HG03060 (cell line): ENCODE measurements around the gene PSMC6.
A peak's percentile ranks its signal among the peaks of the same experiment; 100 is the strongest.

Experiments used
- ATAC-seq: cut with Tn5 transposase; IDR thresholded peaks from one replicate; pipeline ENCODE4 v1.9.1; 2021; ENCODE audit warnings: low read depth, moderate number of reproducible peaks; ENCODE audit not compliant: unreplicated experiment

PSMC6 gene

DNA sequence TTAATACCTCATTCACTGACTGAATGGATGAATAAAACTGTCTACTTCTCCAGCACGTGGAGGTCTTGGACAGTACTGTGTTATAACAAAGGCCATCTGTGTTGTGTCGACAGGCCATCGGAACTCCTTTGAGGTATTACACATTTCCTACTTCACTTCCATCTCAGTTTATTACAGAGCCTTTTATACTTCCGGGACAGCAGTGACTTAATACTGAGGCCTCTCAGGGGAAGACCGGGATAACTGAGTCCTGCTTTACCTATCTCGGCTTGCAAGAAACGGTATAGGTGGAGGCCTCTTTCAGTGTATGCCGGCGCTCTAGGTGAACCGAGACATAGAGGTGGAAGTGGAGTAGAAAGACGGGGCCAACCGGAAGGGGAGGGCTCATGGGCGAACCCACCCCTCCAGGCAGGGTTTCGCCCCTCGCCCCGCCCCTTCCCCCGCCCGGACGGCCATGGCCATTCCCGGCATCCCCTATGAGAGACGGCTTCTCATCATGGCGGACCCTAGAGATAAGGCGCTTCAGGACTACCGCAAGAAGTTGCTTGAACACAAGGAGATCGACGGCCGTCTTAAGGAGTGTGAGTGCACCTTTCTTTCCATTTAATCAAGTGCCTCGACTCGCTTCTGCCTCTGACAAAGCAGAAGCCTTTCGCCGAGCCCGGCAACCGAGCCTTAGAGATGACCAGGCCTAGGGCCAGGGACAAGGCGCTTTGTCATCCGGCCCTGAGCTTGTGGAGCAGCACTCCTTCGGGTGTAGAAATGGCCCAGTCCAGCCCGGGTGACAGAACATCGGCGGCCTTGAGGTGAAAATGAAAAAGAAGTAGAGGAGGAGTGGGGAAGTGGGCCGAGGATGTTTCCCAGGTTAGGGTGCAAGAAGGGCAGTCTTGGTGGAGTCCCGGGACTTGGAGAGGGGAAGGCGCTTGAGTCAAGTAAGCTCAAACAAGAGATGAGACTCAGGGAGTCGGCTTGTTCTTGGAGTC, at the start of gene PSMC6:
Gene PSMC6 (plus strand): TSS at position 477 of the 983 bp plus-strand sequence. CDS start 20 bp downstream, at position 497.
- peak; percentile 88 for ATAC-seq

DNA sequence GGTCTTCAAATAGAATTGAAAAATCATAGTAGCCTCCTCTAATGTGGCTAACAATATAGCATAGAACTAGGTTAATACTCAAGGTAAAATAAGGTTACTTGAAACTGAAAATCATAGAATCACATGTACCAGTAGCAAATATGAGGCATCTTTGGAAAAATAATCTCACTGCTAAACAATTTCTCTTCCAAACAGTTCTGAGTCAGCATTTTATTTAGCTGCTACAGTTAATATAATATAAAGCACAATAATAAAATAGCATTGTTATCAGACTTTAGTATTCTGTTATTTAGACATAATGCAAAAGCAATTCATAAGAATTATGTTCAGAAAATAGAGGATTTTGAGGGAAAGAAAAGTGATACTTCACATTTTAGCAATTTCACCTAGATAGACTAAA, 46.7 kb upstream of the PSMC6 start:
- no peak for ATAC-seq

DNA sequence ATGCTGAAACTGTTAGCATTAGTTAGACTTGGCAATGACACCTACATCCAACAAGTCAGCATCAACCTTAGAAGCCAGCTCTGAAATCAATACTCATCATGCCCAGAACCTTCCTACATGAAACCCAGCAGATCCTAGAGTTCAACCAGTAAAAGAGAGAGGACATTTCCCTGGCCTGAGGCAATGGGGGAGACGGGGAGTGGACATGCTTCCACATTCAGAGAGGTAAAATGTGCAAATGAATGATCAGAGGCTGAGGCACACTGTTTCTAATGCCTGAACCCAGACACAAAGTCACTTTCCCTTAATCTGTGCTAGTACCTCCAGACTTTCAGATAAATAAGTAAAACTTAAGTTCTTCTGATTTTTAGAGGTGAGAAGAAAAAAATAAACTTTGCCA, 46.2 kb upstream of the PSMC6 start:
- ATAC-seq = no peak

DNA sequence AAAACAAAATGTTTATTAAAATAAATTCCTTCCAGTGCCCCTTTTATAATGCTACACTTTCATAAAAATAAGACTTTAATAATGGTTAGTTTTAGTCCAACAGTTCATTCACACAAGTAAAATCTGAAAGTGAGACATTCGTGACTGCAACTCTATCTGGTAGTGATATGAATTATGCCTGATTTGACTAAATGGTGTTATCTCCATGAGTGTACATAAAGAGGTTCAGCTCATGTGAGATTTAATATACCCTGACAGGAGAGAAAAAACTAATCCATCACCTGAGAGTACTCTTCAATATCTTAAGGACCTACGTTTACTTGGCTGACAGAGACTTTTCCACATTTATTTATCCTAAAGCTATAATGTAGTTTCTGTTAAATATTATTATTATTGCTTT, 45.7 kb upstream of the PSMC6 start:
- no peak for ATAC-seq

DNA sequence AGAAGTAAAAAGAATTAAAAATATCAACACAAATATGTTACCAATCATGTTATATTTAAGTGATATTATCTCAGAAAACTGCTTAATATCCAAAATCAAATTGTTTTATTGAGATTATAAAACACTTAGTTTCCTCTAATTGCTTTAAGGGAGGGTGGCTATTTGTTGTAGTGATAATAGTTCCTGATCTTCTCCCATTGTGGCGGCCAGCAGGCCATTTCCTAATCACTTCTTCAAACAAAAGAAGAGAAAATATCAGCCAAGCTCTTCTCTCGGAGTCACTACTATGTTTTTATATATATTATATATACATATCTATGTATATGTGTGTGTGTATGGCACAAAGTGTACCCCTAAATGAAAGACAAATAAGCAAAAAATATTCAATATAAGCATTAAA, 43.1 kb upstream of the PSMC6 start:
- no peak for ATAC-seq

DNA sequence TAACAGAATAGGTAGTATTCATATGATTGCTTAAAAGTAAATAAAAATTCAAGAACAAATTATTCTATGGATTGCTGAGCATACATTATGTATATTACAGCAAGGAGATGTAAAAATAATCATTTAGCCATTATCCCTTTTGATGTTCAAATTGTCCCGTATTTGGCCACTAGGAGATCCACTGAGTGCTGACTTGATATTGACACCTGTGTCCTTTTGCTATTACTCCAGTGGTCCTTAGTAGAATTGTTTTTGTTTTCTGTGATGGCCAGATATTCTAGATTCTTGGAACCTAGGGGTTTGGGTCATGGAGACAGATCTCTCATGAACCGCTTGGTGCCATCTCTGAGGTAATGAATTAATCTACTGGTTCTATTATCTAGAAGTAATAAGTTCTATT, 28.4 kb upstream of the PSMC6 start:
- ATAC-seq = no peak

DNA sequence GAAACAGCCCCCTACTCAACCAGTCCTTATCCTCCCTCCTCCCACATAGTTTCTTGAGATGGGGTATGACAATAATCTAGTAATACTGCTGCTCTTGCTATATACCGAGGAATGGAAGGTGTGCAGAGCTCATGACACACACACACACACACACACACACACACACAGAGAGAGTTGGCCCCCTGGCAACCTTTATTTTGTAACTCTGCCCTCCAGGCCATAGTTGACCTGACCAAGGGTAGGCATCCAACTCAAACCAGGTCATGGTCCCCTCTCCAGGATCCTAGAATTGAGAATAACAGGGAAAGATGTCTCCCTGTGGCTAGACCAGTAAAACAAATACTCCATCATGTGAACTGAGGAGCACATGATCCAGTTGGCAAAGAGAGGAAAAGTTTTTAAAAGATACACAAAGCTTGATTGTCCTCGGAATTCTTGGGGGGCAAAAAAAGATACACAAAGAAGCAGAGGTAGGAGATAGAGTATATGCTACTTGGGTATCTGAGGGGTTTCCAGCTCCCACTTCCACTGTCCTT, 22.9 kb upstream of the PSMC6 start:
- no peak for ATAC-seq

DNA sequence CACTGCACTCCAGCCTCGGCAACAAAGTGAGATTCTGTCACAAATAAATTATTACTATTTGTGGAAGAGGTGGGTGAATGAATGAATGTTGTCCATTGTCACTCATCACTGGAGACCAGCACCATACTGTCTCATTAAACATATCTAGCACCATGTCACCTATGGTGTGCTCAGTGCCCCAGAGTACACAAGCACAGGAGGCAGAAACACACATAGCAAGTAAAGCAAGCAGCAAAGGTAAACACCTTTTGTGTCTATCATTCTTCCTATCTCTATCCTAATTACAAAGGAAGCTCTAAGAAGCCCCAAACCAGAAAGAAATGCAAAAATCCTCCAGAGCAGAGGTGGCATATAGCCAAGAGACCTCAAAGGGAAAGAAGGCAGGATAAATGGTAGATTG, 20.8 kb upstream of the PSMC6 start:
- no peak for ATAC-seq

DNA sequence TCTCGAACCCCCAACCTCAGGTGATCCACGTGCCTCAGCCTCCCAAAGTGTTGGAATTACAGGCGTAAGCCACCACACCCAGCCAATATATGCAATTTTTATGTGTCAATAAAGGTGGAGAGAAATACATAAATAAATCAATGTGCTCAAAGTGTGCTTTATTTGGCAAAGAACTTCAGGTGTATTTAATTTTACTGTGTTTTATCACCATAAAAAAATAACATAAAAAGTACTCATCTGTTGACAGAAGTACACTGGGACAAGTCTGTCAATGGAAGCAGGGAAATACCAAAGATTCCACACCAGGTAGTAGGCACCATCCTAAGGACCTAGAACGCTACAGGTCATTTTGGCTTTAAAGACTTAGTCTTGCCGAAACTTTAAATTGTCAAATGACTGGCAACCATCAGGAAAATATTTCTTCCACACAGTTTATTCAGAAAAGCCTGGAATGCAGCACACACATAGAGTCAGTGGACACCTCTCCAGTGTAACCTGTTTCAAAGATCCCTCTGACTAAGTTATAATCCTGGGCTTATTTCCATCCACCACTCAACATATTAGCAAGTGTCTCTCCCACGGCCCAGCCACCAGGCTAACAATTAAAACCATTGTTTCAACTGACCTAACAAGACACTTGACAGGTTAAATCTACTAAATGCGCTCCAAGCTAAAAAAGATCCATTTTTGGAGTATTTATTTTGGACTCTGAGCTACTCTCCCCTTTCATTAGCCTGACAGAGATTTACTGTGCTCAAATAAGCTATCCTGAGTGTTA, 15.8 kb upstream of the PSMC6 start:
- ATAC-seq = no peak

DNA sequence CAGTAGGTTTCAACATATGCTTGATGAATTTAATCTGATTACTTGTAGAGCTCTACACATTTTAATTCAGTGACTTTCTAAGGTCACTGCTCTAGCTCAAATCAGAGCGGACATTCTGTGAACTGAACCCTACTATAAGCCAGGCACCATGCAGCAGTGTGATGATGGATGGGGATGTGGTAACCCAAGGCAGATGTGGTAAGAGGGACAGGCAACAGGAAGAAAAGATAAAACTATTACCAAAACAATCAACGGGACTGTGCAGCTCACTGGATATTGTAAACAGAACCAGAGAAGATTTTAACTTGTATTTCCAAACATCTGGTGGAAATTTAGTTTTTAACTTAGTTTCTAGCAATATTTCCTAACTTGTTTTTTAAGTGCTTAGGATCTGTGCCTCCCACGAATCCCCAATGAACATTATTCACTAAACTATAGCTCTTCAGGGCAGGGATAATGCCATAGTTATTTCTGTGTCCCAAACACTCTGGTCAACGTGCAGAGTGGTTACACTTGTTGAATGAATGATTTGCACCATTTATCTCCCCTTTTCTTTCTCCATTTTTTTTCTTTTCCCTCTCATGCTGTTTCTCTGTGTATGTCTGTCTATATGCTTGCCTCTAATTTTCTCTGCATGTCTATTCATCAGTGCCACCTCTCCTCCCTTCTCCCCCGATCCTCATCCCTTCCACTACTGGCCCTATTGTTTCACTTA, 14.6 kb upstream of the PSMC6 start:
- ATAC-seq = no peak

DNA sequence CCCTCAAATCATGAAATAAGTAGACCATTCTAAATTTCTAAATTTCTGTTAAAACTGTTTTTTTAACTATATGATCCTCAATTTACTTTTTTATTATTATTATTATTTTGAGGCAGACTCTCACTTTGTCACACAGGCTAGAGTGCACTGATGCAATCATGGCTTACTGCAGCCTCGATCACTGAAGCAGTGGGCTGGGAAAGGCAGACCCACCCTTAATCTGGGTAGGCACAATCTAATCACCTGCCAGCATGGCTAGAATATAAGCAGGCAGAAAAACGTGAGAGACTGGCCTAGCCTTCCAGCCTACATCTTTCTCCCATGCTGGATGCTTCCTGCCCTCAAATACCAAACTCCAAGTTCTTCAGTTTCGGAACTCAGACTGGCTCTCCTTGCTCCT, 14.0 kb upstream of the PSMC6 start:
- no peak for ATAC-seq

DNA sequence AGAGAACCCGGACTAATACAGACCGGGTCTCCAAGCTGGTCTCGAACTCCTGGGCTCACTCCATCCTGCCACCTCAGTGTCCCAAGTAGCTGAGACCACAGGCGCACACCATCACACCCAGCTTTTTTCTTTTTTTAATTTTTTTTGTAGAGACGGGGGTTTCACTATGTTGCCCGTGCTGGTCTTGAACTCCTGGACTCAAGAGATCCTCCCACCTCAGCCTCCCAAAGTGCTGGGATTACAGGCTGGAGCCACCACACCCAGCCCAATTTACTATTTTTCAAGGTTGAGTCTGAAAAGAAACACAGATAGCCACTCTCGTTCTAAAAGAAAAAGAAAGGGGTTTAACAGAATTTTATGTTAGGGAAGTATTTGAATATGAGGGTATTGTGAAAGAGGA, 13.5 kb upstream of the PSMC6 start:
- no peak for ATAC-seq

DNA sequence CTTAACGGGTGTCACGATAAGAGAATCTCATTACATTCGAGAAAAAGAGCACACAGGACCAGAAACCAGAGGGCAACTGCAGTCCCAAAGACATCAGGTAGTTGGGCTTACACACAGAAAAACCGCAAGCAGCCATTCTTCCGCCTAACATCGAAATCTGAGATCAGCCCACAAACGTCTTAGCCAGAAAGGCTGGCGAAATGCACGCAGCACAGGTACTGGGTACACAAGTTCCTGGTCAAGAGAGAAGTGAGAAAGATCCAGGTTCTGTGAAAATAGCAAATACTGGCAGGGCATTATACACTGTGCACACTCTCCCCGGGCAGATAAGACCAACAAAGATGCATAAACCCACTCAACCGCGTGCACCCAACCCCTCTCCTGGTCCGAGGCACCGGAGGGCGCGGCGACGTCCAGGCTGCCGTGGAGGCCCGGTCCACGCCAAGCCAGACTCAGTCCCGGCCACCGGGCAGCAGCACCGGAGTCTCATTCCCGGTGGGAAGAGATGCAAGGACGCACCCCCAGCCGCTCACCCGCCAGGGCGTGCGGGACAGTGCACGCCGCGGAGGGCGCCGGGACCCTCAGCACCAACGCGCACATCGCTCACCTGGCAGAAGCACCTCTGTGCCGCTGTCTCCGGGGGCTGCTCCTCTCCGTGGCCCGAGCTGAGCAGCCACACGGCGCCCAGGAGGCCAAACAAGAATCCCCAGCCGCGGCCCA, 12.1 kb upstream of the PSMC6 start:
- peak; percentile 39 for ATAC-seq

DNA sequence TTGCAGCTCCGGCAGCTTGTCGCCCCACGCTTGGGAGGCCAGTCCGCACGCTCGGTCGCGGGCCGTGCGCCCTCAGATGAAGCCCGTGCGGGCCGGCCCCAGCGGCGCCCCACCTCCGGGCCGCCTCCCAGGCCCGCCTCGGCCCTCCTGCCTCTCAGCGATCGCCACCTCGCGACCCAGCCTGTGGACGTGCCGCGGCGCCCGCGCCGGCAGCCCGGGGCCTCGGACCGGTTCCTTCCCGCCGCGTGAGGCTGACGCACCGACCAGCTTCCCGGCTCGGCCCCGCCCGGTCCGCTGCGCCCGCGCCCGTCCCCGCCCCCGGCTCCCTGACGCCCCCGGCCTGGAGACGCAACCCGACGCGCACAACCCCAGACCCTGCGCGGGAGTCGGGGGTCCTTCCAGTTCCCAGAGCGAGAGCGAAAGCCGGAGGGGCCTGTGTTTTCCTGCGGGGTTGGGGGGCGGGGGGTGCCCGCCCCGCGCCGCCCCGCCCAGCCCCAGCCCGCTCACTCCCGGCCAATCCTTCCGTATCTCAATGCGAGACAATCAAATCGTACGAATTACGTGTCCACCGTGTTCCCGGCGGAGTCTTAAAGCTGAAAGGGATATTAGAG, 11.4 kb upstream of the PSMC6 start, which contains the start of gene ERO1A:
Gene ERO1A (minus strand): TSS at position 78 of the 611 bp plus-strand sequence. CDS start 77 bp downstream, at position 1.
- ATAC-seq = peak; percentile 30

DNA sequence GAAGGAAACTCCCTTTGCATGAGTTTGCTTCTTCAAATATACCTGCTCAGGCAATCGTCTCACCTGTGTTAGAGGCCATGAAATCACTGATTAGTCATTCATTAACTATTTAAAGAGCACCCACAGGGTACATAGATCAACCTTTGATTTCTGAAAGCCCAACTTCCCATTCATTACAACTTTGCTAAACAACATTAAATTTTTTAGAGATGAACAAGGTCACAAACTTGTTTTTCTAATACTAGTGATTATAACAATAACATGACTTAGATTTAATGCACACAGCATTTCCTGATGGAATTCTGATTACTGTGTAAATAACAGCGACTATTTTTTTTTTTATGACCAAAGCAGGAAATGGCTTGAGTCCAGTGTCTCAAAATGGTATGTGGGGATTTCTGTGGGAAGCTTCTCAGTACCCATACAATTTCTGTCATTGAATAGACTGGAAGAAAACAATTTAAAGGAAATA, 6.3 kb upstream of the PSMC6 start:
- ATAC-seq = no peak

DNA sequence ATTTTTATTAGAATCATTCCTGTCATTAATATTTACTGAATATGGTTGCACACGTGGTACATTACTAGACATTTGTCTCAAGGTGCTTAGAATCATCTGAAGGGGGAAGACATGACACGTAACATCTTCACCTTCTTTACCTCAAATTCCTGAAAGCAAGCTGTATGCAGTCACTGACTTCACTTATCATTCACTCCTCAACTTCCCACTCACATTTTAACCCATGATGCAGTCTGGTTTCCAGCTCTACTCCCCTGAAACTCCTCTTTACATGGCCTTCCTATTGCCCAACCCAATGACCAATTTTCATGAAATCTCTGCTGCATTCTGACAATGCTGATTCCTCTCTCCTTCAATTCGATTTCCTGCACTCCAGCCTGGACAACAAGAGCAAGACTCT, 5.8 kb upstream of the PSMC6 start:
- ATAC-seq = no peak

DNA sequence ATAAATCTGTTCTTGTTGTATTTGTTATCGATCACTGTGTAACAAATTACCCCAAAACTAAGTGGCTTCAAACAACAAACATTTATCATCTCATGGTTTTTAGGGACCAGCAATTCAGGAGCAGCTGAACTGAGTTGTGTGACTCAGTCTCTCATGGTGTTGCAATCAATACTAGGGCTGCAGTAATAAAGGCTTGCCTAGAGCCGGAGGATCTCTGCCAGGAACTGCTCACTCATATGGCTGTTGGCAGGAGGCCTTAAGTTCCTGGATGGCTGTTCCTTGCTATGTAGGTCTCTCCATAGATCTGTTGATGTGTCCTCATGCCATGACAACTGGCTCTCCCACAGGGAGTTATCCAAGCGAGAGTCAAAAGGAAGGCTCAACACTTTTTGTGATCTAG, 3.8 kb upstream of the PSMC6 start:
- ATAC-seq = no peak

DNA sequence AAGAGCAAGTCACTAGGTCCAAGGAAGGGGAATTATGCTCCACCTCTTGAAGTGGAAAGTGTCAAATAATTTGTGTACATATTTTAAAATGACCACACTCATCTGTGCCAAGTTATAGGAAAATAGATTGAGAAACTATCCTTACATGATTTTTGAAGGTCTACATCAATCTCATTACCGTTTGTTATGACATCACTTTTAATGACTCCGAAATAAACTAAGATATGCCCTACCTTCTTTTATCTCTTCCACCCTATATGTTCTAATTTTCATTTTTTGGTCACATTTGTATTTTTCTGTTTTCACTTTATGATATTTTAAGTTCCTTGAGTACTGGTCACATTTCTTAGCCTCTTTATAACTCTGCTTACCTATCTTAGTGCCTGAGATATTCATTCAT, 3.3 kb upstream of the PSMC6 start:
- no peak for ATAC-seq

DNA sequence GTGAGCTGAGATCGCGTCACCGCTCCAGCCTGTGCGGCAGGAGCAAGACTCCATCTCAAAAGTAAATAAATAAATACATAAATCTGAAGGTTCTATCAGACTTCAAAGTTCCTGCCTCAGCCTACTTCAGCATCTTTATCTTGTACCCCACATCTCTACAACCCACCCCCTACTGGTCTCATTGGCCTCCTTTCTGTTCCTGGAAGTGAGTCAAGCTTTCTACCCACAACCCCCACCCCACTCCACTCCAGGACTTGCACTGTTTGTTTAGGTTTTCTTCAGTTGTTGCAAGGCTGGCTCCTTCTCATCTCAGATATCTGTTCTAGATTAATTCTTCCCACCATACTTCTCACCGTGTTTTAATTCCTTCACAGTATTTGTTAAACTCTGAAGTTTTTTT, 714 bp upstream of the PSMC6 start:
- ATAC-seq = no peak
